Naive thymus-derived CD4-positive, alpha-beta T cell (primary cell): ENCODE data around the gene KHDC1. TPM values are rescaled to one million over a fixed set of nuclear protein-coding genes. Genes with fewer than 3 reads are reported as not detected.
A peak's percentile ranks its signal among the peaks of the same experiment; 100 is the strongest.
"Not testable (repeated sequence)": the region's sequence is repeated elsewhere in the genome, so short reads cannot be mapped to it uniquely, and the experiment has no call there.

Experiments
- ATAC-seq: fragments of 150-1000 bp; cut with Tn5 transposase; 2 replicates; pipeline ENCODE4 v1.10.0; 2021; ENCODE audit warnings: mild to moderate bottlenecking, moderate library complexity
- CTCF ChIA-PET: fragments of 350-600 bp; sonication (Branson Sonifier 250); formaldehyde crosslinking; loops from one replicate; lab custom pipeline; 2021; ENCODE audit warnings: antibody characterized with exemption; lab: Charles Lee
- POLR2A ChIA-PET: fragments of 350-600 bp; sonication (Branson Sonifier 250); formaldehyde crosslinking; loops from one replicate; lab custom pipeline; 2021; ENCODE audit warnings: antibody characterized with exemption, inconsistent platforms; lab: Charles Lee
- DNase-seq, 9 donors: peaks; one replicate each; pipeline versions ENCODE4 v3.0.0 to v3.0.0-alpha.2; 2020 to 2022; ENCODE audit warnings: mixed read lengths in 1 of 9
- H3K27ac ChIP-seq: one replicate; pipeline ENCODE4 v1.7.0; 2013; ENCODE audit warnings: mild to moderate bottlenecking, low read depth, low read length, moderate library complexity
- H3K27me3 ChIP-seq, 2 donors: one replicate each; pipeline ENCODE4 v1.7.0; 2013; ENCODE audit warnings: low read length in 2 of 2, mild to moderate bottlenecking in 2 of 2, moderate library complexity in 2 of 2; ENCODE audit not compliant: control insufficient read depth in 2 of 2, insufficient read depth in 2 of 2
- H3K36me3 ChIP-seq, 3 experiments: 1 replicate in 2 of 3; 2 replicates in 1 of 3; pipeline ENCODE4 v1.7.0; 2013; ENCODE audit warnings: low read length in 3 of 3, mild to moderate bottlenecking in 3 of 3, moderate library complexity in 1 of 3; ENCODE audit not compliant: insufficient read depth in 3 of 3, control insufficient read depth in 2 of 3
- H3K4me1 ChIP-seq, 2 donors: one replicate each; pipeline ENCODE4 v1.7.0; 2013; ENCODE audit warnings: low read length in 2 of 2, mild to moderate bottlenecking in 2 of 2, moderate library complexity in 1 of 2; ENCODE audit not compliant: control insufficient read depth in 2 of 2, insufficient read depth in 2 of 2
- H3K4me3 ChIP-seq: 2 replicates; pipeline ENCODE4 v1.7.0; 2013; ENCODE audit warnings: mild to moderate bottlenecking, low read length
- H3K9me3 ChIP-seq, 3 experiments: 1 replicate in 2 of 3; 2 replicates in 1 of 3; pipeline ENCODE4 v1.7.0; 2013; ENCODE audit warnings: low read length in 3 of 3; ENCODE audit not compliant: control insufficient read depth in 2 of 3
- H3K27ac Mint-ChIP-seq, 9 donors: one replicate each; pipeline ENCODE4 v1.8.0; 2020 to 2022; ENCODE audit warnings: mixed read lengths in 9 of 9, mild to moderate bottlenecking in 8 of 9, moderate library complexity in 5 of 9, inconsistent platforms in 2 of 9
- H3K27me3 Mint-ChIP-seq, 5 donors: one replicate each; pipeline ENCODE4 v1.8.0; 2021 to 2022; ENCODE audit warnings: mixed read lengths in 5 of 5, mild to moderate bottlenecking in 1 of 5
- H3K36me3 Mint-ChIP-seq, 5 donors: one replicate each; pipeline ENCODE4 v1.8.0; 2020 to 2022; ENCODE audit warnings: mixed read lengths in 5 of 5, mild to moderate bottlenecking in 3 of 5, inconsistent platforms in 1 of 5
- H3K4me1 Mint-ChIP-seq, 7 donors: one replicate each; pipeline ENCODE4 v1.8.0; 2020 to 2022; ENCODE audit warnings: mixed read lengths in 7 of 7, mild to moderate bottlenecking in 3 of 7, inconsistent platforms in 1 of 7
- H3K4me3 Mint-ChIP-seq, 10 donors: one replicate each; pipeline ENCODE4 v1.8.0; 2020 to 2022; ENCODE audit warnings: mild to moderate bottlenecking in 10 of 10, mixed read lengths in 10 of 10, moderate library complexity in 6 of 10, inconsistent platforms in 2 of 10
- H3K9me3 Mint-ChIP-seq, 11 donors: one replicate each; pipeline ENCODE4 v1.8.0; 2020 to 2022; ENCODE audit warnings: mixed read lengths in 11 of 11, mild to moderate bottlenecking in 4 of 11, inconsistent platforms in 1 of 11, moderate library complexity in 1 of 11
- intact Hi-C, 2 donors: fragments of 100-400 bp; cut with micrococcal nuclease; formaldehyde crosslinking; loops; one replicate each; pipeline ENCODE4 v1.15.1; 2023
- polyA plus RNA-seq, 2 donors: library from polyadenylated mRNA; unstranded; fragments of 300-500 nt; fragmentation: Illumina TruSeq; gene quantifications; one replicate each; pipeline ENCODE4 v1.2.3, GENCODE V29; 2021
- total RNA-seq, 6 experiments: library from RNA in 5 of 6; stranded (reverse) in 5 of 6; gene quantifications; 1 replicate in 5 of 6; 2 replicates in 1 of 6; pipeline ENCODE4 v1.2.3 and lab custom pipeline; 2021 to 2026

The KHDC1 gene, protein sequence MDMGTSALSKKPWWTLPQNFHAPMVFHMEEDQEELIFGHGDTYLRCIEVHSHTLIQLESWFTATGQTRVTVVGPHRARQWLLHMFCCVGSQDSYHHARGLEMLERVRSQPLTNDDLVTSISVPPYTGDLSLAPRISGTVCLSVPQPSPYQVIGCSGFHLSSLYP
- total RNA-seq = 1 to 10 TPM in 2 of 5 experiments, under 1 TPM in 3; 0.46 to 3.7 (median 0.66) TPM
- polyA plus RNA-seq = 1 to 10 TPM; 1.0 to 1.2 TPM
- not detected for total RNA-seq (lab: John Stamatoyannopoulos, UW)

DNA sequence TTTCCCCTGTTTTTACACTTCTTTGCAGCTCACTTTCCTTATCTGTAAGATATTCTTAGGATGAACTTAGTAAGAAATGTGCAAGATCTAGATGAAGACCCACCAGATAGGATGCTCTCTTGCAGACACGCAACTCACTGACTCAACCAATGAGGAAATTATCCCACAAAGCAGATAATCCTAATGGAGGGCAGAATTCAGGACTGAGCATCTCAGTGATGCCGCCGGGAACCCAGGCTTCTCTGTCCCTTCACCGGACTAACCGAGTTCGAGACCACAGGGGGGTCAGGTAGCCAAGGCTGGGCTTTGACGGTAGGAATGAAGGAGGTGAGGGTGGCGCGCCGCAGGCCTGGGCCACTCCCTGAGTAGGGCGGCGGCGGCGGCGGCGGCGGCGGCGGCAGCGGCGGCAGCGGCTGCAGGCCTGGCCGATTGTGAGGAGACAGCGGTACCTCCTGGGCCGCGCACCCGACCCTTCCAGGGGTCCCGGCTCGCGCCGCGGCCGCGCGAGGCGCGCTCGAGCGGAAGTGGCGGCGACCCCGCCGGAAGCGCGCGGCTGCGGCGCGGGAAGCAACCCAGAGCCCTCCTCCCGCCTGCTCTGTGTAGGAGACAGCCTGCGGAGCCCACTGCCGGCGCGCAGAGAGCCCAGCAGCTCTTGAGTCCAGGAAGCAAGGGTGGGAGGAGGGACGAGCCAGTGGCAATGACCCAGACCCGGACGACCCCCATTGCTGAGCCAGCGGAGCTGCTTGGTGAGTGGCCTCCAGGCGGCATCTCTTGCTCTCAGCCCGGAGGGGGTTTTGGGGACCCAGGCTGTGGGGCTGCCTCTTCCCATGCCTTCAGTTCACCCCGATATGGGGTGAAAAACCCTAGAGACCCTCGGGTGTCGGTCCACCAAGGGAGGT, at the start of gene KHDC1:
Gene KHDC1 (minus strand): TSS at position 526 of the 899 bp plus-strand sequence. CDS start 20,679 bp downstream, outside the sequence.
- Mint-ChIP-seq H3K4me3 (peak within 1 kb of the TSS; percentile 76 to 92 (median 86)), H3K27ac (peak within 1 kb of the TSS; percentile 64 to 89 (median 81)), H3K9me3 (no peaks in the 10 kb centered on the region), H3K36me3 (peaks cover 0 to 23% (median 5%) of the 10 kb centered on the region in 5 donors), H3K27me3 (no peaks in the 10 kb centered on the region), H3K4me1 (peaks cover 18 to 40% (median 35%) of the 10 kb centered on the region in 7 donors)
- H3K27ac ChIP-seq = peak within 1 kb of the TSS; percentile 69
- no peaks in the 10 kb centered on the region for H3K36me3 ChIP-seq
- intact Hi-C loops = loop anchor here (2.0 to 5.0 kb wide), 4 partner anchors 184 to 851 kb away; partner anchors contain the start of gene MTO1 (in 1 of the 2)
- peak; percentile 87 for ATAC-seq
- no peaks in the 10 kb centered on the region for H3K9me3 ChIP-seq
- ChIA-PET POLR2A (interaction anchor here (1.0 to 1.6 kb wide), 3 partner anchors 19 to 646 kb away, joined by 3 to 5 read pairs (median 3); no protein-coding TSS in a partner anchor), CTCF (interaction anchor here (0.6 to 1.4 kb wide), 2 partner anchors 17 to 68 kb away, joined by 3 to 4 read pairs; no protein-coding TSS in a partner anchor)
- DNase-seq = peak; percentile 24 to 67 (median 55)
- peaks cover 12 to 15% of the 10 kb centered on the region in 2 donors for H3K4me1 ChIP-seq
- H3K4me3 ChIP-seq = peak within 1 kb of the TSS; percentile 88
- H3K27me3 ChIP-seq = no peaks in the 10 kb centered on the region

DNA sequence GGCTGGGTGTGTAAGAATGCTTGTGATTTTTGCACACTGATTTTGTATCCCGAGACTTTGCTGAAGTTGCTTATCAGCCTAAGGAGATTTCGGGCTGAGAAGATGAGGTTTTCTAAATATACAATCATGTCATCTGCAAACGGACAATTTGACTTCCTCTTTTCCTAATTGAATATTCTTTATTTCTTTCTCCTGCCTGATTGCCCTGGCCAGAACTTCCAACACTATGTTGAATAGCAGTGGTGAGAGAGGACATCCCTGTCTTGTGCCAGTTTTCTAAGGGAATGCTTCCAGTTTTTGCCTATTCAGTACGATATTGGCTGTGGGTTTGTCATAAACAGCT, 47.5 kb upstream of the KHDC1 start:
- intact Hi-C loops, DNase-seq, H3K36me3 Mint-ChIP-seq, H3K27ac ChIP-seq, CTCF ChIA-PET, POLR2A ChIA-PET, H3K9me3 Mint-ChIP-seq, H3K36me3 ChIP-seq, H3K9me3 ChIP-seq, ATAC-seq, H3K27me3 ChIP-seq, H3K4me1 ChIP-seq: not testable (repeated sequence)
- Mint-ChIP-seq H3K4me3 (peak overlapping the region; percentile 87 to 99 (median 92)), H3K4me1 (peaks cover 12 to 41% (median 16%) of the 10 kb centered on the region in 7 donors), H3K27me3 (peaks cover 38 to 56% (median 51%) of the 10 kb centered on the region in 5 donors), H3K27ac (peak overlapping the region in 4 of 9 donors; percentile 8 to 93 (median 26))
- peak overlapping the region; percentile 76 for H3K4me3 ChIP-seq

DNA sequence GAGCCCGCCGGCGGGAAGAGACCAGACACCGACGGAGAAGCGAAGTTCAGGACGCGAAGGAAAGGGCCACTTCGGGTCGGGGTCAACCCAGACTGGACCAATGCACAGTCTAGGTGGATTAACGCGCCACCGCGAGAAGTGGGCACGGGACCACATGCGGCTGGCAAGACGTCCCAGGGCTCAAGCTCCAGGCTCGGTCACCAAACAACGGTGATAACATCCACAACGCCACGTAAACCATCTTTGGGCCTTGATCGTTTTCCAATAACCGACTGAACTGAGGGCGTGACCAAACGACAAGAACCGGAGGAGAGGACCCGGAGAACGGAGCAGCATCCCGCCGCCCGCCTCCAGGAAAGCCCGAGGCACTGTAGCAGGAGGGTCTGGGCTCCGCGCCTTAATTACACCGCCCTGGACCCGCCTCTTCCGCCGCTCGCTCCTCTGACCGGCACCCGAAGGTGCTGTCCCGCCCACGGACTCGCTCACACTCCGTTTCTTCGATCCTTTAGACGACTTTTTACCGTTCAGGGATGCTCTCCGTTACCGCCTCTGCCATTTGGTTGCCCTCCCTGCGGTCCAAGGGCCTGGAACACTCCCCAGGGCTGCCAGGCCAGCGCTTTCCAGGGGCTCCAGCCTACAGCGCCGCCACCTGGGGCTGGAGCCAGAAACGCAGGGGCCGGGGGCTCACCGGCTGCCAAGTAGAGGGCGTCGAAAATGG, 46.9 kb upstream of the KHDC1 start:
- ChIA-PET POLR2A (interaction anchor here (1.1 kb wide), 1 partner anchor 152 kb away, joined by 3 read pairs; the partner anchor contains the start of gene MTO1), CTCF (no interaction called here)
- no peaks in the 10 kb centered on the region for H3K36me3 ChIP-seq
- Mint-ChIP-seq H3K4me3 (peak overlapping the region; percentile 87 to 99 (median 92)), H3K36me3 (peaks cover 0 to 10% (median 0%) of the 10 kb centered on the region in 5 donors), H3K27ac (peak overlapping the region in 5 of 9 donors; percentile 17 to 93 (median 34)), H3K9me3 (peaks cover 0 to 6% (median 2%) of the 10 kb centered on the region in 11 donors), H3K4me1 (peaks cover 12 to 39% (median 16%) of the 10 kb centered on the region in 7 donors), H3K27me3 (peaks cover 34 to 51% (median 46%) of the 10 kb centered on the region in 5 donors)
- intact Hi-C loops = no loop called here
- ATAC-seq = peak; percentile 85
- peak overlapping the region; percentile 76 for H3K4me3 ChIP-seq
- peaks cover 0 to 5% of the 10 kb centered on the region in 2 donors for H3K27me3 ChIP-seq
- DNase-seq = peak in 7 of 9 donors; percentile 6 to 70 (median 25)
- H3K27ac ChIP-seq = no peak overlapping the region
- no peaks in the 10 kb centered on the region for H3K9me3 ChIP-seq
- H3K4me1 ChIP-seq = peaks cover 4 to 6% of the 10 kb centered on the region in 2 donors

DNA sequence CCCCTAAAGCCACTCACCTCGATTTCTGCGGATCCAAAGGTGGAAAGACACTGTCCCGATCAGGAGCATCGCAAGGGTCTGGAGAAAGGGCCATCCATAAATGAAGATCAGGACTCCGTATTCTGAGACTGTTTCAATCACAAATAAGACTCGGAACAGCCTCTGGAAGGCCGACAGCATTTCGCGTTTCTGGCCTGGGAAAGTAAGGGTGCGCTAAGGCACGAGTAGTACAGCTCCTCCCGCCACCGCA, 46.5 kb upstream of the KHDC1 start:
- no peaks in the 10 kb centered on the region for H3K9me3 ChIP-seq
- Mint-ChIP-seq H3K27me3 (peaks cover 34 to 51% (median 45%) of the 10 kb centered on the region in 5 donors), H3K9me3 (peaks cover 0 to 6% (median 2%) of the 10 kb centered on the region in 11 donors), H3K27ac (peak overlapping the region in 3 of 9 donors; percentile 24 to 93 (median 59)), H3K36me3 (peaks cover 0 to 10% (median 0%) of the 10 kb centered on the region in 5 donors), H3K4me3 (peak overlapping the region; percentile 87 to 99 (median 92)), H3K4me1 (peaks cover 12 to 36% (median 16%) of the 10 kb centered on the region in 7 donors)
- DNase-seq (no peak), ATAC-seq (no peak)
- H3K4me3 ChIP-seq = peak overlapping the region; percentile 76
- ChIA-PET POLR2A (interaction anchor here (1.1 kb wide), 1 partner anchor 152 kb away, joined by 3 read pairs; the partner anchor contains the start of gene MTO1), CTCF (no interaction called here)
- peaks cover 4 to 6% of the 10 kb centered on the region in 2 donors for H3K4me1 ChIP-seq
- H3K27ac ChIP-seq = no peak overlapping the region
- H3K36me3 ChIP-seq = no peaks in the 10 kb centered on the region
- intact Hi-C loops = no loop called here
- peaks cover 0 to 2% of the 10 kb centered on the region in 2 donors for H3K27me3 ChIP-seq

DNA sequence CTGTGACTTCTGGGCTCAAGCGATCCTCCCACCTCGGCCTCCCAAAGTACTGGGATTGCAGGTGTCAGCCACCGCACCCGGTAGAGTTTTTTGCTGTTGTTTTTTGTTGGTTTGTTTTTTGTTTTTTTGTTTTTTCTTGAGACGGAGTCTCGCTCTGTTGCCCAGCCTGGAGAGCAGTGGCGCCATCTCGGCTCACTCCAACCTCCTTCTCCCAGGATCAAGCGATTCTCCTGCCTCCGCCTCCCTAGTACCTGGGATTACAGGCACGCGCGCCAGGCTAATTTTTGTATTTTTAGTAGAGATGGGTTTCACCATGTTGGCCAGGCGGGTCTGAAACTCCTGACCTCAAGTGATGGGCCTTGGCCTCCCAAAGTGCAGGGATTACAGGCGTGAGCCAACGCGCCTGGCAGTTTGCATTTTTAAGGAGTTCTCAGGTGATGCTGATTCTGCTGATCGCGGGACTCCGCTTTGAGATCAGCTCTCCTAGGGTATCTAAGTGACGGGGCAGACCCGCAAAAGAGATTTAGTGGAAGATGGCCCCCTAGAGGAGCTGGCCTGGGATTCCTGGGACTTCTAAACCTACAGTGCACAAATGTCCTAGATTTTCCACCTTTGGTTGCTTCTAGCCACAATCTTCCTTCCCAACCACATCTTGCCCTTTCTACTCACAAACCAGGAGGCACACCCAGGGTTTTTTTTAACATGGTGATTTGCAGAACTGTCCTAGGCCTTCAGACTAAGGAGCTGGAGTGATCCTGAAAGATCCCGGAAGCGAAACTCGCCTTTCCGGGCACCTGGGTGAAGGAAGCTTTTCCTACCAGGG, 45.9 kb upstream of the KHDC1 start:
- peaks cover 31 to 48% (median 42%) of the 10 kb centered on the region in 5 donors for H3K27me3 Mint-ChIP-seq
- ATAC-seq = no peak
- H3K4me1 Mint-ChIP-seq = peaks cover 12 to 36% (median 16%) of the 10 kb centered on the region in 7 donors
- ChIA-PET CTCF (no interaction called here), POLR2A (interaction anchor here (1.1 kb wide), 1 partner anchor 153 kb away, joined by 3 read pairs; the partner anchor contains the start of gene MTO1)
- Histone ChIP-seq H3K27me3 (peaks cover 0 to 2% of the 10 kb centered on the region in 2 donors), H3K4me3 (peak overlapping the region; percentile 76), H3K9me3 (no peaks in the 10 kb centered on the region), H3K36me3 (no peaks in the 10 kb centered on the region), H3K27ac (no peak overlapping the region), H3K4me1 (peaks cover 4 to 6% of the 10 kb centered on the region in 2 donors)
- peak overlapping the region in 1 of 9 donors; percentile 93 for H3K27ac Mint-ChIP-seq
- H3K36me3 Mint-ChIP-seq = peaks cover 0 to 8% (median 0%) of the 10 kb centered on the region in 5 donors
- peak overlapping the region; percentile 87 to 99 (median 92) for H3K4me3 Mint-ChIP-seq
- intact Hi-C loops = no loop called here
- DNase-seq = no peak
- H3K9me3 Mint-ChIP-seq = peaks cover 0 to 6% (median 2%) of the 10 kb centered on the region in 11 donors
